ENCODE results near the gene EXOC3. TPM values are rescaled to one million over a fixed set of nuclear protein-coding genes. Genes with fewer than 3 reads are reported as not detected.

Gene EXOC3
- total RNA-seq, 1 donor from 2014 or later, result 47.3 TPM

- DNase-seq (ENCODE audit: missing footprints) (peak; percentile 63), ATAC-seq (no peak)
- intact Hi-C loops (cut with DNase I), result loop anchor here (5.0 kb wide), 2 partner anchors 258 to 417 kb away; partner anchors contain the start of genes BRD9, CCDC127, SDHA and TRIP13
Observed at GRCh38 chr5:474840-475661, 32.1 kb downstream of the EXOC3 start.

- intact Hi-C loops (cut with DNase I), result no loop called here
- ATAC-seq, result no peak
- DNase-seq (ENCODE audit: missing footprints), result no peak
Observed at GRCh38 chr5:475704-476101, 32.7 kb downstream of the EXOC3 start.

- DNase-seq (ENCODE audit: missing footprints) (peak; percentile 68), ATAC-seq (no peak)
- intact Hi-C loops (cut with DNase I), result no loop called here
Observed at GRCh38 chr5:476102-476813, 33.3 kb downstream of the EXOC3 start.

- peak; percentile 61 for DNase-seq (ENCODE audit: missing footprints)
- ATAC-seq, result no peak
- intact Hi-C loops (cut with DNase I), result no loop called here
Observed at GRCh38 chr5:476814-477175, 33.8 kb downstream of the EXOC3 start.

- intact Hi-C loops (cut with DNase I), result no loop called here
- peak; percentile 44 for DNase-seq (ENCODE audit: missing footprints)
- no peak for ATAC-seq
Observed at GRCh38 chr5:477247-477646, 34.3 kb downstream of the EXOC3 start.

- DNase-seq (ENCODE audit: missing footprints) (no peak), ATAC-seq (no peak)
- intact Hi-C loops (cut with DNase I), result no loop called here
Observed at GRCh38 chr5:477871-478270, 34.9 kb downstream of the EXOC3 start.

- intact Hi-C loops (cut with DNase I), result no loop called here
- ATAC-seq (no peak), DNase-seq (ENCODE audit: missing footprints) (no peak)
Observed at GRCh38 chr5:478369-478981, 35.5 kb downstream of the EXOC3 start.

GRCh38 chr5:478982-479535, 36.1 kb downstream of the EXOC3 start:
- intact Hi-C loops (cut with DNase I), result no loop called here
- ATAC-seq (no peak), DNase-seq (ENCODE audit: missing footprints) (no peak)

GRCh38 chr5:479566-480319, 36.8 kb downstream of the EXOC3 start:
- no peak for ATAC-seq
- intact Hi-C loops (cut with DNase I), result no loop called here
- DNase-seq (ENCODE audit: missing footprints), result no peak

- ATAC-seq, result no peak
- intact Hi-C loops (cut with DNase I), result no loop called here
- DNase-seq (ENCODE audit: missing footprints), result no peak
Observed at GRCh38 chr5:481347-481746, 38.4 kb downstream of the EXOC3 start.

- intact Hi-C loops (cut with DNase I), result no loop called here
- ATAC-seq (no peak), DNase-seq (ENCODE audit: missing footprints) (no peak)
Observed at GRCh38 chr5:482021-482420, 39.0 kb downstream of the EXOC3 start.

GRCh38 chr5:482506-482905, 39.5 kb downstream of the EXOC3 start:
- ATAC-seq (no peak), DNase-seq (ENCODE audit: missing footprints) (no peak)
- intact Hi-C loops (cut with DNase I), result no loop called here

- intact Hi-C loops (cut with DNase I), result no loop called here
- DNase-seq (ENCODE audit: missing footprints), result no peak
Observed at GRCh38 chr5:483011-483410, 40.0 kb downstream of the EXOC3 start.

GRCh38 chr5:483434-484140, 40.6 kb downstream of the EXOC3 start:
- ATAC-seq (no peak), DNase-seq (ENCODE audit: missing footprints) (no peak)
- intact Hi-C loops (cut with DNase I), result no loop called here

More at GRCh38 chr5:483011-483410, 40.0 kb downstream of the EXOC3 start:
- no peak for ATAC-seq

- ATAC-seq (no peak), DNase-seq (ENCODE audit: missing footprints) (no peak)
- intact Hi-C loops (cut with DNase I), result no loop called here
Observed at GRCh38 chr5:484556-484955, 41.6 kb downstream of the EXOC3 start.

GRCh38 chr5:485113-485945, 42.4 kb downstream of the EXOC3 start:
- no peak for ATAC-seq
- intact Hi-C loops (cut with DNase I), result no loop called here
- no peak for DNase-seq (ENCODE audit: missing footprints)

- DNase-seq (ENCODE audit: missing footprints) (no peak), ATAC-seq (no peak)
- intact Hi-C loops (cut with DNase I), result no loop called here
Observed at GRCh38 chr5:485946-486491, 43.0 kb downstream of the EXOC3 start.

Data from Right ventricle myocardium inferior (tissue), 1 donor.